Measurements from ENCODE around the gene MPV17. TPM values are rescaled to one million over a fixed set of nuclear protein-coding genes. Genes with fewer than 3 reads are reported as not detected.

The MPV17 gene
- polyA plus RNA-seq, 2 of the 4 experiments (the other 2 are of a cell fraction): 67.7 to 130 TPM

DNA sequence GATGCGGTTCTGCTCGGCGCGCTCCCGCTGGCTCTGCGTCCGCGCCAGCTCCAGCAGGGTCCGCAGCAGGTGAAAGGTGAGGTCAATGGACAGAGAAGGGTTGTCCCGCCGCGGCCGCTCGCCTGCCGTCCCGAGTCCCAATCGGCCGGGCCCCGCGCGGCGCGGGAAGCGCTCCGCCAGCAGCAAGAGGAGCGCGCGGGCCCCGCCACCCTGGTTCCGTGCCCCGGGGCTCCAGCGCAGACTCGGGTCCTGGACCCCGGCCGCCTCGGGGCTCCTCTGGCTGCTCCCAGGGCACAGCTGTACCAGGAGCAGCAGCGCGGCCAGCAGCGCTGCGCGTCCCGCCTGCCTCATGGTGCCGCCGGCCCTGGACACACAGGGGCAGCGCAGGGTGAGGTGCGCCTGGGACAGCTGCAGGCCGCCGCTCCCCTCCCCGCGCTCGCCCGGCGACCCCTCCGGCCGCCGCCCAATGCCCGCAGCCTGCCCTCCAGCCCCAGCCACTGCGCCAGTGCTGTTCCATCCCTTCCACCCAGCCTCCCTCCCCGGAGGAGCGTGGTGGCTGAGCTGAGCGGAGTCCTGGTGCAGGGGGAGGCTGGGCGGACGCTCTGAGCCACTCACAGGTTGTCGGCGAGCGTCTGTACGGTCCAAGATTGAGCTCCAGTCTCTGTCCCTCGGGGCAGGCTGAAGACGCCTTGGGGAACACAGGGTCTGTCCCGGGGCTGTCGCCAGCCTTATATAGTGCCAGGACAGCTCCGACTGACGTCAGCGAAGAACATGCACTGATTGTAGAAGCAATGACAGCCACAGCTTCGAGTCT, 15.1 kb downstream of the MPV17 start:
- no peaks in the 10 kb centered on the region for H3K9me3 ChIP-seq
- ATAC-seq (no peak), DNase-seq (ENCODE audit: low read depth in 1 of 2, low spot score in 1 of 2) (no peak), FAIRE-seq (no peak)
- TF ChIP-seq RNF2 (IDR thresholded peaks at IDR 0.05; ENCODE audit: borderline replicate concordance, low read depth) (no peak), CHD4 (IDR thresholded peaks at IDR 0.05; ENCODE audit: borderline replicate concordance) (no peak), SREBF2 (IDR thresholded peaks at IDR 0.05) (no peak), HOXB13 (CRISPR knock-in tag; IDR thresholded peaks at IDR 0.05; ENCODE audit: low read depth) (no peak), MAZ (IDR thresholded peaks at IDR 0.05; ENCODE audit: borderline replicate concordance, low read depth, low read length) (no peak), RAD21 (conservative IDR thresholded peaks at IDR 0.05 in 1 of 2, IDR thresholded peaks at IDR 0.05 in 1 of 2) (no peak), CBX2 (IDR thresholded peaks at IDR 0.05; ENCODE audit: borderline replicate concordance, low read depth) (no peak), E2F6 (IDR thresholded peaks at IDR 0.05; ENCODE audit: borderline replicate concordance, low read depth) (no peak)
- H3K4me3 ChIP-seq: no peak overlapping the region
- H3K4me2 ChIP-seq: no peak overlapping the region
- no peak overlapping the region for H3K27ac ChIP-seq
- WGBS (ENCODE audit: missing lambda C conversion rate): 95% methylated on average over 47 of the region's 75 CpGs
- H3K4me1 ChIP-seq: 0 out of 3 replicates have a peak, but pooled peaks cover 3% of the 10 kb centered on the region
- CTCF ChIA-PET: interaction anchor here (0.9 to 8.8 kb wide), 4 partner anchors 9 to 44 kb away, joined by 3 to 171 read pairs (median 13); partner anchors contain the start of genes MPV17 and SLC30A3
- POLR2A ChIA-PET: no interaction called here

DNA sequence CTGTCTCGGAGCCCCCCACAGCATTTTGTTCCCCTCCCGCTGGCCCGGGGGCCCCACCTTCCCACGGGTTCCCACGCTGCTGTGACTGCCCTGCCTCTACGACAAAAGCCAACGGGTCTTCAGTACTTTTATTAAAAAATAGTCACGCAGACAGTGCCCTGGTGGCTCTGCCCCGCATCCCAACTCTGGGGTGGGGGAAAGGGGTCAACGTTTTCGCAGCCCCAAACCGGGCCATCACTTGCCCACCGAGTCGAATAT, 15.7 kb downstream of the MPV17 start:
- TF ChIP-seq HOXB13 (CRISPR knock-in tag; IDR thresholded peaks at IDR 0.05; ENCODE audit: low read depth) (no peak), PBX3 (IDR thresholded peaks at IDR 0.05) (no peak), ESRRA (IDR thresholded peaks at IDR 0.05; ENCODE audit: borderline replicate concordance, low read length) (no peak), ZFP36 (IDR thresholded peaks at IDR 0.05; ENCODE audit: borderline replicate concordance, partially characterized antibody) (no peak), TFCP2L1 (CRISPR knock-in tag; IDR thresholded peaks at IDR 0.05) (no peak), CBX2 (IDR thresholded peaks at IDR 0.05; ENCODE audit: borderline replicate concordance, low read depth) (no peak), TP53 (CRISPR knock-in tag; IDR thresholded peaks at IDR 0.05) (no peak), ZNF302 (CRISPR knock-in tag; IDR thresholded peaks at IDR 0.05) (no peak), EHMT2 (IDR thresholded peaks at IDR 0.05; ENCODE audit: low read depth) (no peak), CHD2 (IDR thresholded peaks at IDR 0.05; ENCODE audit: low read length, partially characterized antibody) (no peak), FOXS1 (CRISPR knock-in tag; IDR thresholded peaks at IDR 0.05) (no peak), MYC (IDR thresholded peaks at IDR 0.05; ENCODE audit: borderline replicate concordance, low read length) (no peak), MAX (IDR thresholded peaks at IDR 0.05) (no peak)
- TF ChIP-seq, protein P1, sequence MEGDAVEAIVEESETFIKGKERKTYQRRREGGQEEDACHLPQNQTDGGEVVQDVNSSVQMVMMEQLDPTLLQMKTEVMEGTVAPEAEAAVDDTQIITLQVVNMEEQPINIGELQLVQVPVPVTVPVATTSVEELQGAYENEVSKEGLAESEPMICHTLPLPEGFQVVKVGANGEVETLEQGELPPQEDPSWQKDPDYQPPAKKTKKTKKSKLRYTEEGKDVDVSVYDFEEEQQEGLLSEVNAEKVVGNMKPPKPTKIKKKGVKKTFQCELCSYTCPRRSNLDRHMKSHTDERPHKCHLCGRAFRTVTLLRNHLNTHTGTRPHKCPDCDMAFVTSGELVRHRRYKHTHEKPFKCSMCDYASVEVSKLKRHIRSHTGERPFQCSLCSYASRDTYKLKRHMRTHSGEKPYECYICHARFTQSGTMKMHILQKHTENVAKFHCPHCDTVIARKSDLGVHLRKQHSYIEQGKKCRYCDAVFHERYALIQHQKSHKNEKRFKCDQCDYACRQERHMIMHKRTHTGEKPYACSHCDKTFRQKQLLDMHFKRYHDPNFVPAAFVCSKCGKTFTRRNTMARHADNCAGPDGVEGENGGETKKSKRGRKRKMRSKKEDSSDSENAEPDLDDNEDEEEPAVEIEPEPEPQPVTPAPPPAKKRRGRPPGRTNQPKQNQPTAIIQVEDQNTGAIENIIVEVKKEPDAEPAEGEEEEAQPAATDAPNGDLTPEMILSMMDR (IDR thresholded peaks at IDR 0.05): no peak
- H3K27ac ChIP-seq: no peak overlapping the region
- DNase-seq (ENCODE audit: low read depth in 1 of 2, low spot score in 1 of 2) (no peak), ATAC-seq (no peak), FAIRE-seq (no peak)
- H3K9me3 ChIP-seq: no peaks in the 10 kb centered on the region
- no peak overlapping the region for H3K4me2 ChIP-seq
- 82% methylated on average over 14 of the region's 14 CpGs for WGBS (ENCODE audit: missing lambda C conversion rate)
- ChIA-PET CTCF (interaction anchor here (1.2 to 8.8 kb wide), 3 partner anchors 10 to 43 kb away, joined by 3 to 171 read pairs (median 22); partner anchors contain the start of genes MPV17 and SLC30A3), POLR2A (no interaction called here)
- 0 out of 3 replicates have a peak, but pooled peaks cover 3% of the 10 kb centered on the region for H3K4me1 ChIP-seq
- no peak overlapping the region for H3K4me3 ChIP-seq
